GM18520 (cell line): ENCODE results near the gene LYSMD3.

ENCODE experiments used
- ATAC-seq: cut with Tn5 transposase; IDR thresholded peaks from one replicate; pipeline ENCODE4 v1.9.1; 2021; ENCODE audit not compliant: unreplicated experiment

The LYSMD3 gene

DNA sequence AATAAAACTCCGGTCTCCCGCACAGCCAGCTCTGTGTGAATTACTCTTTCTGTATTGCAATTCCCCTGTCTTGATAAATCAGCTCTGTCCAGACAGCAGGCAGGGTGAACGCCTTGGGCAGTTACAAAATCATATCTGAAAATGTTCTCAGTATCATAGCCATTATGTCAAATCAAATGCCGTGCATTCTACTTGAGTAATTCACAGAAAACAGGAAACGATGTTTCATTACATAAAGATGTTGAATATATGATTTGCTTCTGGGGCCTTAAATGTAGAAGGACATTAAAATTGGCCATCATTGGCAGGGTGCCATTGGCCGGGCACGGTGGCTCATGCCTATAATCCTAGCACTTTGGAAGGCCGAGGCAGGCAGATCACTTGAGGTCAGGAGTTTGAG is 46.2 kb downstream of the LYSMD3 start:
- no peak for ATAC-seq

DNA sequence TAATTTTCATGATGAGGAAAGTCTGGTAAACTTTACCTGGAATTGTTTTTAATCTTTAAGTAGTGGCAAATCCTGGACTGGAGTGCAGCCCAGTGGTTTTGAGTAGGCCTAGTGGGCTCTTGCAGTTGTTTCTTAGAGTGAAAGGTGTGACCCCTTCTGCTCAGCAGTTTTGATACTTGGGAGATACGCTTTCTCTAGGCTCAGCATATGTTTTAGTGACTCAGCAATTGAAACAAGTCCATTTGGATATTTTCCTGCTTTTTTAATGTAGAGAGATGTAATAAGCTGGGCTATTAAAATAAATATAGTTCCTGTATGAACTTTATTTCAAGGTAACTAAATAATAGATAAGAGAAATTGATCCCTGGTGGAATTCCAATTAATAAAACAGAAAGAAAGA is 48.7 kb downstream of the LYSMD3 start:
- ATAC-seq = no peak

DNA sequence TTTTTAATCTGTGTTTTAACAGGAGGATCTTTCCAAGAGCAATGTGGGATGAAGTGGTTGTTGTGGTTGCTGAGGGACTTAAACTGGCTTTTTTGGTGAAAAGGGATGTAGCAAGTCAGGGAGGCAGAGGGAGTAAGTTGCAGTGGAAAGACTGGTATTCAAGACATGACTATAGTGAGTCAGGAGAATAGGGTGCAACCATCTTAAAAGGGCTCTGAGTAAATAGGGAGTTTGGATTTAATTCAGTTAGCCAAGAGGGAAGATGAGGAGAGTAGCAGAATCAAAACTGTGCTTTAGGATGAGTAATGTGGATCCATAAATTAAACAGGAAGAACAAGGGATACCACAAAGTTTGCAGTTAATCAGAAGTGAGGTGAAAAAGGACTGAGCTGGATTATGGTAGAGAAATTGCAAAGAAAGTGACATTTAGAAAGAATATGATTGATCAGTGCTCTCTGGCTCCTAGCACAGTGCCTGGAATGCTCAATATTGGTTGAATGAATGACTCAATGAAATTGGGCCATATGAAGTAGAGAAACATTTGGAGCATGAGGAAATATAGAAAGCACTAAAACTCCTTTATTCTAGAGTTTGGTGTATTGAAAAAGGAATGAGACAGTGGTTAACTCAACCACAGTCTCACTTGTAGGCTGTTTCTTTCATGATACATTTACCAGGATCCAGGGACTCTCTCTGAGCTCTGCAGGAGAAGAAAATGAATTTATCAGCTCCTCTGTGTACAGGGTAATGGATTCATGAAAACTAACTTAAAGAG is 49.6 kb downstream of the LYSMD3 start:
- ATAC-seq = no peak

DNA sequence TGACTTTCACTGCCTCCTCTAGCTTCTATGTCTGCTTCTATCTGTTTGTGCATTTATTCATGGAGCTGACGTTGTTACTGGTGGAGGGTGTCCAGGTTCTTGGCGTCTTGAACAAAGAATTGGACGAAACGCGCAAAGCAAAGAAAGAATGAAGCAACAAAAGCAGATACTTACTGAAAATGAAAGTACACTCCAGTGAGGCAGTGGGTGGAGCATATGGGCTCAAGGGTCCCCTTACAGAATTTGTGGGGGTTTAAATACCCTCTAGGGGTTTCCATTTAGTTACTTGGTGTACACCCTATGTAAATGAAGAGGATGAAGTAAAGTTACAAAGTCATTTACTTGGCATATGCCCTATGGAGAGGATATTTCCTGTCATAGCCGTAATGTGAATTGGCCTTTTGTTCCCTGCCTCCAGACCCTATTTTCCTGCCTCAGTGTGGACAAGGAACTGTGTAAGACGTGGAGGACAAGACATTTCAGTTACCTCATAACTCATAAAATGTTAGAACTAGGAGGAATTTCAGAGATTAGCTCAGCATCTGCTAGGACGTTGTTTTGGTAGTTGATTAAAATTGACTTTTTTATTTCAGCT is 51.7 kb downstream of the LYSMD3 start:
- no peak for ATAC-seq

DNA sequence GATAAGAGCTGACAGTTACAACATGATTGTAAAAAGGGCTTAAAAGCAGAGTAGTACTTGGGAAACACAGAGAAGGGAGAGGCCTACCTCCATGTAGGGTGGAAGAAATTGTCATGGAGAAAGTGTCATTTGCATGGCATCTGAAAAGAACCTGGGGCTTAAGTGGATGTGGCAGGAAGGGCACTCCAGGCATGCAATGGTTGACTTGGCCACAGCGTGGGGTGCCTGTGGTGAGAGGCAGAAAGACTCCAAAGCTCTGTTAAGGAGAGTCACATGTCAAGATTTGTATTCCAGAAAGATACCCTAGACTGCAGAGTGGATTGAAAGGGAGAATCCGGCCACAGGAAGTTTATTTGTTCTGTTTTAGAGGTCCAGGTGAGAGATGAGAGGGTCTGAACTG is 52.3 kb downstream of the LYSMD3 start:
- no peak for ATAC-seq

DNA sequence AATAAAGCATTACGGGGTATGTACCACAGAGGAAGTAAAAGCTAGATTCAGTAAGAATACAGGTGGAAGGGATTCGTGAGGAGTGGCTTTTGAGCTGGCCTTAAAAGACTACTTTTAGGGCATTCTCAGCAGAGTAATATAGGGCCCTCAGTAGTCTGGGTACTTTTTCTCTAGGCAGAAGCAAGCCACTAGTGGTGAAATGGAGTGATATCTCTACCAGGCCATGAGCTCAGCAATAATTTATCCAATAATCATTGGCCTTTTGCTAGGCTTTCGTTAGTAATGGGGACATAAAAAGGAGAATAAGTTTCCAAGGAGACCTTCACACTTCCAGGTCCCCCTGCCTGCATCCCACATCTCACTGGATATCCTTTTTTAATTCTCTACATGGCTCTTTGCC is 53.0 kb downstream of the LYSMD3 start:
- ATAC-seq = no peak

DNA sequence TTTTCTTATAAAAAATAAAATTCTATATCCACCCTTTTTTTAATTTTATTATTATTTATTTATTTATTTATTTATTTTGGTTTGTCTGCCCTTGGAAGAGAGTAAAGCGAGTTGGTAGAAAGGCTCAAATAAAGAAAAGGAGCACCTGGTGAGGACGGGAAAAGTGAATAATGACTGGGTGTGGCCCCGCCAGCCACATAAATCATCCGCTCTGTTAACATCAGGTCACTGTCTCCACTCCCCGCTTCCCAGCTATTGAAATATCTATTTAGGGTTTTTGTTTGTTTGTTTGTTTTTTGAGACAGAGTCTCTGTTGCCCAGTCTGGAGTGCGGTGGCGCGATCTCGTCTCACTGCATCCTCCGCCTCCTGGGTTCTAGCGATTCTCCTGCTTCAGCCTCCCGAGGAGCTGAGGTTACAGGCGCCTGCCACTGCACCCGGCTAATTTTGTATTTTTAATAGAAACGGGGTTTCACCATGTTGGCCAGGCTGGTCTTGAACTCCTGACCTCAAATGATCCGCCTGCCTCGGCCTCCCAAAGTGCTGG is 53.9 kb downstream of the LYSMD3 start:
- ATAC-seq = no peak

DNA sequence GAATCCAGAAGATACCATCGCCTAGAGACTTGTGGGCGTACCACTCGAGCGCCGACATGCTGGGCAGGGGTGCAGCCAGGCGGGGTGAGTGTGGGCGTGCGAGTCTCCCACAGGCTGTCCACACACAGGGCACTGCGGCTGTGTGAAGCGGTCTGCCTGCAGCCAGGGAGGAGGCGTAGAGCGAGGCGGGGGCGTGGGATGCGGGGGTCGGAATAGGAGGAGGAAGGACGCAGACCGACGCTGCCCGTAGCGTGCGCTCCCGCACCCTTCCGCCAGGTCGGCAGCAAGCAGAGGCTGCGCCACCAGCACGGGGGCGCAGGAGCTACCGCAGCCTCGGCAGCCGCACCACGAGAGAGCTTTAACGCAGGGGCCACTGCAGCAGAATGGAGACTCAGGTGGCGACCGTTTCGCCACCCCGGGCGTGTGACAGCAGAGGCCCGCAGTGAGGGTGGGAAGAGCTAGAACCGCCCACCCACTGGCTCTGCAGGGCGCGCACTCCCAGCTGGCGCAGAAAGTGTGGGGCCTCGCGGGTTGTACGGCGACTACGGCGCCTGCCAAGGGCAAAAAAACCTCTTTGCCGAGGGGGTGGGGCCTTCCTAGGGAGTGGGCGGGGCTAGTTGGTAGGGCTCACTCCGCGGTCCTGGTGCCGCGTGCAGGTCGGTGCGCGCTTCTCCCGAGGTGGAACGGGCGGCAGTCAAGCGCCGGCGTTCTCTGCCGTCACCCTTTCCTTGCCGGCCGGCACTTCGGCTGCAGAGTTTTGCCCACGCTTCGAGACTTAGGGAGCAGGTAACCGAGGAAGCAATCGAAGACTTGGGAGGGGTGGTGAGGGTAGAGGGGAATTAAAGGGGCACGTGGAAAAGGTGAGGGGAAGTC is 54.9 kb downstream of the LYSMD3 start, which contains the start of the genes MBLAC2 and POLR3G:
Gene MBLAC2 (minus strand): TSS at position 537 of the 873 bp plus-strand sequence. CDS start 479 bp downstream, at position 58.
Gene POLR3G (plus strand): TSS at position 630 of the 873 bp plus-strand sequence. CDS start 10,704 bp downstream, outside the sequence.
- ATAC-seq = peak; percentile 82

DNA sequence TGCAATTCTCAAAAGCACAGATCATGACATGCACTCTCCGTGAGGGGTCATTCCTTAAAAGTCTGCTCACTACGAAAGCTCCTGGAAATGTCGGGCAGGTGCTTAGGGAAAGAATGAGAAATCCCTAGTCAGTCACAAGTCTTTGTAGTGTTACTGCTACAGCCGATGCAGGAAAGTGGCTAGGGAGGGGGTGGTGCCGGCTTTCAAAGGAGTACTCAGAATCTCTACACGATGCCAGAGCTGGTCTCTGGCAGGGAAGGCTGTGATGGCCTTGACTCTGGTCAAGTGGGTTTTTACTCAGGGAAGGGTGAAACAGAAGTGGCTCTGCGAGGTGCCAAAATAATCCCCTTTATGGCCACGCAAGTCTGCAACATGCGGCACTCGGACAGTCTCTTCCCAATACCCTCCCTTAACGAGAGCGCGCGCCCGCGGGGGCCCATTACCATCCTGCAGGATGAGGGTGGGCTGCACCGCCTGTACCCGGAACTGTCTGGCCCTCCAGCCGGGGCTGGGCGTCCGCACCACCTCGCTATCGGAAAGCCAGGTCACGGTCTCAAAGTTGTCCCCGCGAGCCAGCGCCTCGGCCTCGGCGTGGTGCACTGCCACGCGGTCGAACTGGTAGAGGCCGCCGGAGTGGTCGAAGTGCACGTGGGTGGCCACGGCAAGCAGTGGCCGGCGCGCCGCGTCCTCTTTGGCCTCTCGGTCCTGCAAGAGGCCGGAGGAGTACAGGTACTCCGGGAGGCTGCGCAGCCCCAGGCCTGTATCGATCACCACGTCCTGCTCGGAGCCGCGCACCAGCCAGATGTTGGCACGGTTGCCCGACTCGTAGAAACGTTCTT is 55.8 kb downstream of the LYSMD3 start:
- ATAC-seq = peak; percentile 12

DNA sequence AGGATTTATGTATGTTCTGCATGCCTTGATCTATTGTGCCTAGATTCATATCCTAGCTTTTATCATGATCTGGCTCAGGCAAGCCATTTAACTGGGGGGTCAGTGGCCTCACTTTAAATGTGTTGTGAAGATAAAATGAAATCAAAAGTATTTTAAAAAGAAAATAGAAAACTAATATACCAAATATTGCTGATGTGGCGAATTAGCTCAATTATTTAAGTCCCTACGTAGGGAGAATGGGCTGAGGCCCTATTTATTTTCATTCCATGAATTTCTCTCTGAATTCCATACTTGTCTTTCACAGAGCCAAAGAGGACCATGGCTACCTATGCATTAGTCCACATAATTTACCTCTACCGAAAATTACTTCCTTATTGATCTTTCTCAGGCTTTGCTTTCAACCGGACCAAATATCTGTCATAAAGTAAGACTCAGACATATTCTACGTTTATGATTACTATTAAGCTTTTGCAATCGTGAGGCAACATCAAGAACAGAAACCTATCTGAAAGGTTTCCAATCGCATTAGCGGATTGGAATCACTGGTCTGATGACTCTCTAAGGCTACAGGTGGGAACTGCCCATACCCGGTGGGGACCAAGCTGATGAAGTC is 56.5 kb downstream of the LYSMD3 start:
- ATAC-seq = no peak
